HEK293T (cell line): ENCODE measurements around the gene TXNL4A.

Experiments
- ARNT ChIP-seq: fragments of 450-650 bp; IDR thresholded peaks from 2 replicates; pipeline ENCODE4 v1.6.1; 2017; ENCODE audit warnings: mild to moderate bottlenecking
- BHLHE40 ChIP-seq: fragments of 450-650 bp; IDR thresholded peaks from 2 replicates; pipeline ENCODE4 v1.6.1; 2016; ENCODE audit warnings: mild to moderate bottlenecking, moderate library complexity, borderline replicate concordance
- CTBP1 ChIP-seq: fragments of 450-650 bp; IDR thresholded peaks from 2 replicates; pipeline ENCODE4 v1.6.1; 2016; ENCODE audit warnings: borderline replicate concordance
- ELF4 ChIP-seq: fragments of 450-650 bp; IDR thresholded peaks from 2 replicates; pipeline ENCODE4 v1.6.1; 2017; ENCODE audit warnings: antibody characterized with exemption
- FOXA1 ChIP-seq: fragments of 450-650 bp; IDR thresholded peaks from 2 replicates; pipeline ENCODE4 v1.6.1; 2016; ENCODE audit warnings: mild to moderate bottlenecking
- FOXK2 ChIP-seq: fragments of 450-650 bp; IDR thresholded peaks from 2 replicates; pipeline ENCODE4 v1.6.1; 2016; ENCODE audit warnings: mild to moderate bottlenecking
- FOXM1 ChIP-seq: fragments of 450-650 bp; IDR thresholded peaks from 2 replicates; pipeline ENCODE4 v1.6.1; 2017; ENCODE audit warnings: mild to moderate bottlenecking, borderline replicate concordance
- HDGF ChIP-seq: fragments of 450-650 bp; IDR thresholded peaks from 2 replicates; pipeline ENCODE4 v1.6.1; 2017; ENCODE audit warnings: antibody characterized with exemption, borderline replicate concordance
- L3MBTL2 ChIP-seq: fragments of 450-650 bp; conservative IDR thresholded peaks from 2 replicates; pipeline ENCODE4 v1.6.1; 2016; ENCODE audit warnings: mild to moderate bottlenecking
- LEF1 ChIP-seq: fragments of 450-650 bp; IDR thresholded peaks from 2 replicates; pipeline ENCODE4 v1.6.1; 2017; ENCODE audit warnings: mild to moderate bottlenecking, borderline replicate concordance
- PKNOX1 ChIP-seq: fragments of 450-650 bp; IDR thresholded peaks from 2 replicates; pipeline ENCODE4 v1.6.1; 2016
- SP1 ChIP-seq: fragments of 450-650 bp; IDR thresholded peaks from 2 replicates; pipeline ENCODE4 v1.6.1; 2017
- SUZ12 ChIP-seq: fragments of 450-650 bp; IDR thresholded peaks from 2 replicates; pipeline ENCODE4 v1.6.1; 2016; ENCODE audit warnings: mild to moderate bottlenecking
- ZNF384 ChIP-seq: fragments of 450-650 bp; IDR thresholded peaks from 2 replicates; pipeline ENCODE4 v1.6.1; 2016

GRCh38 chr18:79940126-79940813 lies 48.1 kb downstream of the TXNL4A start:
- TF ChIP-seq LEF1 (no peak), ZNF384 (no peak), BHLHE40 (no peak), SP1 (no peak), CTBP1 (no peak), FOXA1 (no peak), HDGF (no peak), FOXK2 (no peak), FOXM1 (no peak), ELF4 (no peak), L3MBTL2 (no peak), SUZ12 (no peak), ARNT (no peak), PKNOX1 (no peak)
